Measurements from ENCODE around the gene DAP.
A peak's percentile ranks its signal among the peaks of the same experiment; 100 is the strongest.

Gene DAP

GRCh38 chr5:10761185-10761932 is at the start of gene DAP:
Gene DAP, minus strand, starts transcription at chr5:10761234. Its CDS starts 166 bp downstream, at chr5:10761068.
- Histone ChIP-seq H3K9me3 (ENCODE audit: control insufficient read depth in 5 of 5, low read length in 5 of 5) (no peaks in the 10 kb centered on the region), H3K4me1 (ENCODE audit: control insufficient read depth in 5 of 5, insufficient read depth in 5 of 5, low read length in 5 of 5) (peaks cover 3 to 24% (median 15%) of the 10 kb centered on the region in 5 donors)

GRCh38 chr5:10808347-10809226 is 47.6 kb upstream of the DAP start:
- Histone ChIP-seq H3K27ac (ENCODE audit: low read depth, low read length) (no peak overlapping the region), H3K9me3 (ENCODE audit: control insufficient read depth in 5 of 5, low read length in 5 of 5) (no peaks in the 10 kb centered on the region), H3K4me3 (ENCODE audit: low read depth in 1 of 5, low read length in 5 of 5) (no peak overlapping the region), H3K9ac (ENCODE audit: low read length in 5 of 5) (no peak overlapping the region), H3K36me3 (ENCODE audit: control insufficient read depth in 5 of 5, insufficient read depth in 5 of 5, low read length in 5 of 5) (no peaks in the 10 kb centered on the region), H3K27me3 (ENCODE audit: control insufficient read depth in 5 of 5, insufficient read depth in 4 of 5, low read length in 5 of 5) (peaks cover 0 to 4% (median 0%) of the 10 kb centered on the region in 5 donors), H3K4me1 (ENCODE audit: control insufficient read depth in 5 of 5, insufficient read depth in 5 of 5, low read length in 5 of 5) (no peaks in the 10 kb centered on the region)

More at GRCh38 chr5:10761185-10761932, at the start of gene DAP:
- Histone ChIP-seq H3K4me3 (ENCODE audit: low read depth in 1 of 5, low read length in 5 of 5) (peak within 1 kb of the TSS; percentile 71 to 77 (median 75)), H3K27me3 (ENCODE audit: control insufficient read depth in 5 of 5, insufficient read depth in 4 of 5, low read length in 5 of 5) (no peaks in the 10 kb centered on the region), H3K9ac (ENCODE audit: low read length in 5 of 5) (peak within 1 kb of the TSS; percentile 63 to 88 (median 69)), H3K36me3 (ENCODE audit: control insufficient read depth in 5 of 5, insufficient read depth in 5 of 5, low read length in 5 of 5) (no peaks in the 10 kb centered on the region), H3K27ac (ENCODE audit: low read depth, low read length) (peak within 1 kb of the TSS; percentile 74)

GRCh38 chr5:10801931-10802666 is 41.1 kb upstream of the DAP start:
- Histone ChIP-seq H3K27ac (ENCODE audit: low read depth, low read length) (no peak overlapping the region), H3K4me3 (ENCODE audit: low read depth in 1 of 5, low read length in 5 of 5) (no peak overlapping the region), H3K36me3 (ENCODE audit: control insufficient read depth in 5 of 5, insufficient read depth in 5 of 5, low read length in 5 of 5) (no peaks in the 10 kb centered on the region), H3K4me1 (ENCODE audit: control insufficient read depth in 5 of 5, insufficient read depth in 5 of 5, low read length in 5 of 5) (no peaks in the 10 kb centered on the region), H3K27me3 (ENCODE audit: control insufficient read depth in 5 of 5, insufficient read depth in 4 of 5, low read length in 5 of 5) (peaks cover 0 to 6% (median 0%) of the 10 kb centered on the region in 5 donors), H3K9me3 (ENCODE audit: control insufficient read depth in 5 of 5, low read length in 5 of 5) (no peaks in the 10 kb centered on the region), H3K9ac (ENCODE audit: low read length in 5 of 5) (no peak overlapping the region)

GRCh38 chr5:10800852-10801251 is 39.8 kb upstream of the DAP start:
- H3K4me1 ChIP-seq (ENCODE audit: control insufficient read depth in 5 of 5, insufficient read depth in 5 of 5, low read length in 5 of 5) = no peaks in the 10 kb centered on the region

GRCh38 chr5:10797261-10797660 is 36.2 kb upstream of the DAP start:
- Histone ChIP-seq H3K9ac (ENCODE audit: low read length in 5 of 5) (no peak overlapping the region), H3K27me3 (ENCODE audit: control insufficient read depth in 5 of 5, insufficient read depth in 4 of 5, low read length in 5 of 5) (peaks cover 0 to 5% (median 0%) of the 10 kb centered on the region in 5 donors), H3K4me3 (ENCODE audit: low read depth in 1 of 5, low read length in 5 of 5) (no peak overlapping the region), H3K9me3 (ENCODE audit: control insufficient read depth in 5 of 5, low read length in 5 of 5) (no peaks in the 10 kb centered on the region), H3K27ac (ENCODE audit: low read depth, low read length) (no peak overlapping the region), H3K36me3 (ENCODE audit: control insufficient read depth in 5 of 5, insufficient read depth in 5 of 5, low read length in 5 of 5) (no peaks in the 10 kb centered on the region), H3K4me1 (ENCODE audit: control insufficient read depth in 5 of 5, insufficient read depth in 5 of 5, low read length in 5 of 5) (no peaks in the 10 kb centered on the region)

More at GRCh38 chr5:10800852-10801251, 39.8 kb upstream of the DAP start:
- Histone ChIP-seq H3K9me3 (ENCODE audit: control insufficient read depth in 5 of 5, low read length in 5 of 5) (no peaks in the 10 kb centered on the region), H3K27ac (ENCODE audit: low read depth, low read length) (no peak overlapping the region), H3K9ac (ENCODE audit: low read length in 5 of 5) (no peak overlapping the region), H3K36me3 (ENCODE audit: control insufficient read depth in 5 of 5, insufficient read depth in 5 of 5, low read length in 5 of 5) (no peaks in the 10 kb centered on the region), H3K4me3 (ENCODE audit: low read depth in 1 of 5, low read length in 5 of 5) (no peak overlapping the region), H3K27me3 (ENCODE audit: control insufficient read depth in 5 of 5, insufficient read depth in 4 of 5, low read length in 5 of 5) (peaks cover 0 to 6% (median 0%) of the 10 kb centered on the region in 5 donors)

- Histone ChIP-seq H3K27ac (ENCODE audit: low read depth, low read length) (no peak overlapping the region), H3K27me3 (ENCODE audit: control insufficient read depth in 5 of 5, insufficient read depth in 4 of 5, low read length in 5 of 5) (no peaks in the 10 kb centered on the region), H3K4me3 (ENCODE audit: low read depth in 1 of 5, low read length in 5 of 5) (no peak overlapping the region), H3K4me1 (ENCODE audit: control insufficient read depth in 5 of 5, insufficient read depth in 5 of 5, low read length in 5 of 5) (peaks cover 0 to 2% (median 0%) of the 10 kb centered on the region in 5 donors), H3K9me3 (ENCODE audit: control insufficient read depth in 5 of 5, low read length in 5 of 5) (no peaks in the 10 kb centered on the region), H3K9ac (ENCODE audit: low read length in 5 of 5) (no peak overlapping the region), H3K36me3 (ENCODE audit: control insufficient read depth in 5 of 5, insufficient read depth in 5 of 5, low read length in 5 of 5) (no peaks in the 10 kb centered on the region)
Measured at GRCh38 chr5:10793785-10794184, 32.8 kb upstream of the DAP start.

GRCh38 chr5:10792336-10792735 is 31.3 kb upstream of the DAP start:
- no peak overlapping the region for H3K27ac ChIP-seq (ENCODE audit: low read depth, low read length)
- no peak overlapping the region for H3K9ac ChIP-seq (ENCODE audit: low read length in 5 of 5)
- H3K4me3 ChIP-seq (ENCODE audit: low read depth in 1 of 5, low read length in 5 of 5) = no peak overlapping the region
- H3K9me3 ChIP-seq (ENCODE audit: control insufficient read depth in 5 of 5, low read length in 5 of 5) = no peaks in the 10 kb centered on the region
- H3K36me3 ChIP-seq (ENCODE audit: control insufficient read depth in 5 of 5, insufficient read depth in 5 of 5, low read length in 5 of 5) = no peaks in the 10 kb centered on the region
- peaks cover 0 to 3% (median 0%) of the 10 kb centered on the region in 5 donors for H3K4me1 ChIP-seq (ENCODE audit: control insufficient read depth in 5 of 5, insufficient read depth in 5 of 5, low read length in 5 of 5)
- no peaks in the 10 kb centered on the region for H3K27me3 ChIP-seq (ENCODE audit: control insufficient read depth in 5 of 5, insufficient read depth in 4 of 5, low read length in 5 of 5)

- Histone ChIP-seq H3K27me3 (ENCODE audit: control insufficient read depth in 5 of 5, insufficient read depth in 4 of 5, low read length in 5 of 5) (no peaks in the 10 kb centered on the region), H3K27ac (ENCODE audit: low read depth, low read length) (no peak overlapping the region), H3K9me3 (ENCODE audit: control insufficient read depth in 5 of 5, low read length in 5 of 5) (no peaks in the 10 kb centered on the region), H3K4me1 (ENCODE audit: control insufficient read depth in 5 of 5, insufficient read depth in 5 of 5, low read length in 5 of 5) (peaks cover 0 to 3% (median 0%) of the 10 kb centered on the region in 5 donors), H3K4me3 (ENCODE audit: low read depth in 1 of 5, low read length in 5 of 5) (no peak overlapping the region), H3K9ac (ENCODE audit: low read length in 5 of 5) (no peak overlapping the region), H3K36me3 (ENCODE audit: control insufficient read depth in 5 of 5, insufficient read depth in 5 of 5, low read length in 5 of 5) (no peaks in the 10 kb centered on the region)
Measured at GRCh38 chr5:10789726-10790125, 28.7 kb upstream of the DAP start.

GRCh38 chr5:10789021-10789420 is 28.0 kb upstream of the DAP start:
- no peak overlapping the region for H3K27ac ChIP-seq (ENCODE audit: low read depth, low read length)

More at GRCh38 chr5:10789021-10789420, 28.0 kb upstream of the DAP start:
- H3K27me3 ChIP-seq (ENCODE audit: control insufficient read depth in 5 of 5, insufficient read depth in 4 of 5, low read length in 5 of 5) = no peaks in the 10 kb centered on the region
- no peaks in the 10 kb centered on the region for H3K36me3 ChIP-seq (ENCODE audit: control insufficient read depth in 5 of 5, insufficient read depth in 5 of 5, low read length in 5 of 5)
- H3K9ac ChIP-seq (ENCODE audit: low read length in 5 of 5) = no peak overlapping the region
- peaks cover 0 to 3% (median 0%) of the 10 kb centered on the region in 5 donors for H3K4me1 ChIP-seq (ENCODE audit: control insufficient read depth in 5 of 5, insufficient read depth in 5 of 5, low read length in 5 of 5)
- H3K9me3 ChIP-seq (ENCODE audit: control insufficient read depth in 5 of 5, low read length in 5 of 5) = no peaks in the 10 kb centered on the region
- H3K4me3 ChIP-seq (ENCODE audit: low read depth in 1 of 5, low read length in 5 of 5) = no peak overlapping the region
